Hematopoietic multipotent progenitor cell treated with erythropoietin and hydrocortisone succinate and interleukin-3 and kit ligand, for 8 days (in vitro differentiated cells): Measurements from ENCODE around the gene HOXD12.
A peak's percentile ranks its signal among the peaks of the same experiment; 100 is the strongest.

Source experiments
- DNase-seq: peaks from one replicate; pipeline ENCODE4 v3.0.0-alpha.2; 2015

HOXD12 gene

DNA sequence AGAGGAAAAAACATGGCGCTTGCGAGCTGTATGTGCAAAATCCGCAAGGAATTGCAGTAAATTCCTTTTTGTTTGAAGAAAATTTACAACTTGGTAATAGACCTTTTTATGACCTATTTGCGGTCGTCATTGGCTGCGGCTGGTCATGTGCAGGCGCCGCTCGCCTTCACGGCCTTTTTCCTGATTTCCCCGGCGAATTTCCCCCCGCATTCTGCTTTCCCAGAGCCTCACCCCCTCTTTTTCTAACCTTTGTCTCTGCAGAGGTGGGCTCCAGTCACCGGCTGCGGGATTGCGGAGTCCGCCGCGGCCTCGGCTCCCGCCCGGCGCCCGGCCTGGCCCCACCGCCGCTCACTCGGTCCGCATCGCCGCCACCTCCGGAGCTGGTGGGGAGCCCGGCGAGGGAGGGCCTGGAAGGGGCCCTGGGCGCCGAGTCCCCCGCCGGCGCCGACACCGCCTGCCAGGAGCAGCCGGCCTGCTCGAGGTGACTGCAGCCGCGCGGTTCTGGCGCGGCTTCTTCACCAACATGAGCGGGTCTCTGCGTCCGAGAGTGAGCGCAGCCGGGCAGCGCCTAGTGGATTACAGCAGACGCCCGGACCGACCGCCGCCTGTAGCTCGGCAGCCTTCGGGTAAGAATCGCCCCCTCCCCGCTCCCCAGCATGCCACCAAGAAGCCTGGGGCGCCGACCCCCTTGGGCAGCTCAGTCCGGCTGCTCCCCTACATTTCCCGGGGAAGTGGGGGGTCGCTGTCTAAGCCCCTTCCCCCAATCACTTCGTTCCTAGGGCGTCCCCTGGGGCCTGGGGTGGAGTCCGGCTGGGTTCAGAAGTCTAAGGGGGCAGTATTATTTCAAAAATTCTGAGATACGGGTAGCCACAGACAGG is 37.0 kb downstream of the HOXD12 start:
- no peak for DNase-seq

DNA sequence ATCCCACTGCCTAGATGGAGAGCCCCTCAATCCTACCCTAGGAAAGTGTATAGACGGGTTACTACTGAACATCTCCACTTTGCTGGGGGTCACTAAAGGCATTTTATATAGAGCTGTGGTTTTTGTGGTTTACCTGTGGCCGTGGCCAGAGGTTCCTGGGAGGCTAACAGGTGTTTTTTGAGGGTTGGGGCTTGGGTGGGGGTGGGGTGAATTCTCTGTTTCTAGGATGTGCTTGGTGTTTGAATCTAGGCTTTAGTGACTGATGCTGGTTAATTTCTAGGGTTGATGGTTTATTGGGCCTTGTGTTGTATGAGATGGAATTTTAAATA is 37.6 kb downstream of the HOXD12 start:
- no peak for DNase-seq

DNA sequence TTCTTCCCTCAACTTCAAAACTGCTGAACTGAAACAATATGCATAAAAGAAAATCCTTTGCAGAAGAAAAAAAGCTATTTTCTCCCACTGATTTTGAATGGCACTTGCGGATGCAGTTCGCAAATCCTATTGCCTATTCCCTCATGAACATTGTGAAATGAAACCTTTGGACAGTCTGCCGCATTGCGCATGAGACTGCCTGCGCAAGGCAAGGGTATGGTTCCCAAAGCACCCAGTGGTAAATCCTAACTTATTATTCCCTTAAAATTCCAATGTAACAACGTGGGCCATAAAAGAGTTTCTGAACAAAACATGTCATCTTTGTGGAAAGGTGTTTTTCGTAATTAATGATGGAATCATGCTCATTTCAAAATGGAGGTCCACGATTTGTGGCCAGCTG is 38.3 kb downstream of the HOXD12 start:
- DNase-seq: no peak

DNA sequence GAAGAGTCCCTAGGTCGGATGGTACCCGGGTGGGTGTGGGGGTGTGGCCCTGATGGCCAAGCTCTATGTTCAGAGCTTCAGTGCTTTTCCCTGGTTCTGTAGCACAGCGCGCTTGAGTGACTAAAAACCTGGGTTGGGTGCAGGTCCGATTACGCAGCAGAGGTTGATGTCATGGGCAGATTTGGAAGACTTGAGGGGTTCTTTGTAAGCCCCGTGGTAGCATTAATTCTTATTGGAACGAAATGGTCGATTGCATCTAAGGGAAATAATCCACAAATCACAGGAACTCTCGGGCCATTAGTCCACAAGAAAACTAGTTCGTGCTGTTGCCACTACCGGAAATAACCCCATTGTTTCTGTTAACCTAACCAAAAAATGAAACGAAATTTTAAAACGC is 38.9 kb downstream of the HOXD12 start:
- DNase-seq: no peak

DNA sequence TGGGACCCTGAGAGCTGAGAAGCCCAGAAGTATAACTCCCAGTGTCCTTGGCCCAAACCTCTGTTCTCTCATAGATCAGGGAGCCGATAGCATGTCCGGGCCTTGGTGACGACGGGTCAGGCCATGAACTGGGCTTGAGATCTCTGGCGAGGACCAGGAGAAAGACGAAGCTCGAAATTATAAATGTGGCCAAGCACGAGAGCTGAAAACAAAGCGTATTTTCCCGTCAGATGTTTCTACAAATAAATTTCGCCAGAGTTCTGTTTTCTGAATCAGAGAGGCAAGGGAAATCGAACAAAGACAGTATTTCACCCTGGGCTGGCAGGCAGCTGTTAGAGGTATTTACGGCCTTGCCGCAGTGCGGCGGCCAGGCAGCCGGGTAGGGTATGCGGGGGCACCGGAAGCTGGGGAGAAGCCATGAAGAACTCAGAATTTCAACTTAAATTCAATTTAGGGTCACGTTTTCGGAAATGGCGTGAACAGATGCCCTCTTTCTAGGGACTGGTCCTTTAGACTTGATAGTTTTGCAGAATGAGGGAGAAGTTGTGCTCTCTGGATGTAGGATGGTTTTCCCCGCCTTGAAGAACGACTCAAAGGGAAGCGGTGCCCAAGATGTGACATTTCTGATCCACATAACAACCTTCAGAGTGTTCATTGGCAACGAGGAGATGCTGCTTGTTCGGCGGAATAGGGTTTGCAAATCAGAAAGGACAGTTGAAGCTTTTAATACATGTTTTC is 39.5 kb downstream of the HOXD12 start:
- DNase-seq: no peak

DNA sequence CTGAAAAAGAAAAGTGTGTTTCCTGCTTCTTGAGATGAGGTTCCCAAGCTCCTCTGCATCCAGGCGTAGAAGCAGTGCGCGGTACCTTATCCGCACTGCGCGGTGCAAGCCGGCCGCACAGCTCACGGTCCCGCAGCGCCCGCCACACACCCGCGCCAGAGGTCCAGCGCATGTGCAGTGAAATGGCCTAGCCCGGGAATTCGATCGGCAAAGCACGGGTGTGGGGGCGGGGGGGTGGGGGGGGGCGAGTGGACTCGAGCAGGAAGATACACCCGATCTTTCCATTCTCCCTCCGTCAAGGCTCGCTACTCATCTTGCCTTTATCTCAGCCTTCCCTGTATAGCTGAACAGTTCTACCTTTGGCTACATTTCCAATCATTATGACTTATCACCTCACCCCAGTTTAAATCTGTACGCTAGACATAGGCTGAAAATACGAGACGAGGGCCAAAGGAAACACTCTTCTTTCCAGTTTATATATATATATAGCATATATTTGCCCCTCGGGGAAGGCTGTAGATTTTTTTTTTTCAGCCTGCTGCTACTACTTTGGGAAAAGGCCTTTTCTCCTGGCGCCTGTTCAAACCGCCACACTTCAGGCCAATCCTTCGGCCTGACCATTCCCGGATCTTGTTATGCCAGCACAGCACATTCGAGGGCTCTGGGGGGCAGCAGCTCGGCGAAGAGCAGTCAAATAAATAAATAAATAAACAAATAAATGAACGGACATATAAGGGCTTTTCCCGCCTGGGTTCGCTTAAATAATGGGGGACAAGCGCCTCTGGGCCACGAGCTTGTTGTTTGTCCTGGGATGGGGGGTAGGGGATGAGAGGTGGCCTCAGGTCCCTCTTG is 40.3 kb downstream of the HOXD12 start:
- no peak for DNase-seq

DNA sequence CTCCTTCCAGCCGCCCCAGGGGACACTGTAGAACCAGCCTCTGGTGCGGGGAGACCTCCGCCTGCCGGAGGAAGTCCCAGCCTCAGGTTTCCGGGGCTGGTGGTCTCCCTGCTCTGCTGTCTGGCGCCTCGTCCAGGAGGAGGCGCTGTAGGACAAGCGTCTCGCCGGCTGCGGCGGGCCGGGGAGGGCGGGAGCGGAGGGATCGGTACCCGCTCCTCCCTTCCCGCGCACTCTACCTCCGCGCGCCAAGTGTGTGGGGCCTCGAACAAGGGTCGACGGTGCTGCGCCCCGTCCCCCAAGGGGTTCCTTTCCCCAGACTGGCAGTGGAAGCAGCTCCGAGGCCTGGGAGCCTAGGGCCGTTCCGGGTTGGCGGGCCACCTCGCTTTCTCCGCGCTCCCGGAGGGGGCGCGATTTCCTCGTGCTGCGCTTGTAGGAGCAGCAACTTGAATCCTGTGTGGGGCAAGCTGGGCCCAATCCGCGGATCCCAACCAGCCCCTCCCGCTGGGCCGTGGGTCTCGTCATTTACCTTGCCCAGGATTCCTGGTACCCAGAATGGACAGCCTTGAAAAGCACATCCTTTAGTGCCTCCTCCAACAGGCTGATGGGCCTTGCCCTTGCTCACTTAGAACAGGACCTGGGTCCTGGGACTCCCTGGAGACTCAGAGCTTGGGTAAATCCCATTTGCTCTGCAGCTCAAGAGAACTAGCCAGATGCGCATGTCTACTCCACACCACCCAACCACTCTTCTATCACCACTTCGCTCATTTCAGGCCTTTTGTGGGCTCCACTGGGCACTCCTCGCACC is 41.1 kb downstream of the HOXD12 start:
- DNase-seq: peak; percentile 65

DNA sequence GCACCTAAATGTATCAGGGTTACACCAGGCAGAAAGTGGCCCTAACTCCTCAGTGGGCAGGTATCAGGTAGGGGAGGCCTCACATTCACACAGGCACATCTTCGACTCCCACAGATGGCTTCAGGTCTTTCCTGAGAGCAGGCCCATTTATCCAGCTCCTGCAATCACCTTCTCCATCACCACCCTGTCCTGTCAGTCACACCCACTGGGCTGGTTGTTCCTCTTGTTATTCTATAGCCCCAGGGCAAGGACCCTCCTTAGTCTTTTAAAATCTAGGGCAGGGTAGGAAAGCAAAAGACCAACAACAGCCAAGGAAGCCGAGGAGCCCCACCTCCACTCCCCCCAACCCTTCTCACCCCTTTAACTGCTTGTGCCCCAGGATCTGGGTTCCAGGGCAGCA is 42.7 kb downstream of the HOXD12 start:
- no peak for DNase-seq

DNA sequence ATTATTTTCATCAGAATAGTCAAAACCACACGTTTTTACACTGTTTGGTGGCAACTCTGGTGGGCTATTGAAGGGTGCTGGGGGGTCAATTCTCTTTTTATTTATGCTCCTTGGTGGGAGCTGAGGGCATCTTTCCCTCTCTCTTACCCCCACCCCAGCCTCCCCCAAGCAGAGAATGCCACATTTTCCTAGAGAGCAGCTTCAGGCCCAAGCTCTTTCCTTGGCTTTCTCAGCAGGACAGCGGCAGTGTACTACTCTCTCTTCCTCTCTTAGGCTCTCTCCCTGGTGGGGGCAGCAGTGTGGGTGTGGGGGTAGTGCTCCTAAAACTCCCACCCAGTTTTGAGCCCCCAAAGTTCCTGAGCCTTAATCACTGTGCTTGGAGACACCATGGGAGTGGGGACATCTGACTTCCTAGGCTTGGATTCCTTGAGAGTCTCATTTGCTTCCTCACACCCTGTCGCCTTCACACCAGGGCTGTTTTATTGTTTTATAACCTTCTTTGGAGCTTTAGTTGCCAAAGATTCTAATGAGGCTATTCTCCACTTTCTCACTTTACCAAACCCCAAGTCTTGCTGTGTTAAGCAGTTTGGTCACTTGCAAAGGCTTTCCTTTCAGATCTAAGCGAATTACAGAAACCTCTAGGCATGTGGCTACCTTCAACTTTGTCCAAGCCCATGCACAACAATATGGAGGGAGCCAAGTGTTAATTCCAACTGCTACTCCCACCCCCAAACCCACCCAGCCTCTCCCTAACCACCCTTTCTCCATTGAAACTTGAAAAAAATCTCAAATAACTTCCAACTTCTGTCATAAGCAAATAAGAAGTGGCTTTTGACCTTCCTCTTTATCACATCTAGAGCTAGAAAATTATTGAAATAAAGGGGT is 45.7 kb downstream of the HOXD12 start:
- DNase-seq: no peak

DNA sequence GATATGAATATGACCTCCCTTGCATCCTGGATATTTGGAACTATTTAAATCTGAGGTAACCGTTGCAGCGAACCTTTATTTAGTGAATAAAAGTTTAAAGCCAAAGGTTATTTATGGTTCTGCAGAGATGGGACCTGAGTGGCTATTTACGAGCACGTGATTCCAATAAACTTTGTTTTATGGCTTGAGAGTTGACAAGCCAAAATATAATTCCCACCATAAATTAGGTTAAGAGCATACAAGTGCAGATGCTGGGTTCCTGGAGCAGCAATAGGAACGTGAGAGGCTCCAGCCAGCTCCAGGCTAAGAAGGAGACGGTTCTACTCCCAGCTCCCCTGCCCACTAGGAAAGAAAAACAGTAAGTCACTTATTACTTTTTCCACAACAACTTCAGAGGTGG is 46.5 kb downstream of the HOXD12 start:
- DNase-seq: no peak

DNA sequence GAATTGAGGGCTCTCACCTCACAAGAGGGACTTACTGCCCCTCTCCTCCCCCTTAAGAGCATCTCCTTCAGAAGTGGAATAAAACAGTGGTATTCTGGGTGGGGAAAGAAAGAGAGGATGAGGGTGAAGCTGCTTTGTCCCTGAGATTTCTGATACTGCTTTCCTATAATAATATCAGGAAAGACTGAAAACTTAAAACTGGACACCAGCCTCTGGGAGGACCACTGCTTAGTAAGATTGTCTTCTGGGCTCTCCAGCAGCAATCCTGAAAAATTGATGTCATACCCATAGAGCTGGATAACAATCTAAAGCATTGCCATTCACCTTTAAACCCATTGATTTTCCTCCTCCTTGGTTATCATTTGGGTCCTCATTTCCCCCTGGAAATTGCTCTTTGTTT is 47.0 kb downstream of the HOXD12 start:
- no peak for DNase-seq

DNA sequence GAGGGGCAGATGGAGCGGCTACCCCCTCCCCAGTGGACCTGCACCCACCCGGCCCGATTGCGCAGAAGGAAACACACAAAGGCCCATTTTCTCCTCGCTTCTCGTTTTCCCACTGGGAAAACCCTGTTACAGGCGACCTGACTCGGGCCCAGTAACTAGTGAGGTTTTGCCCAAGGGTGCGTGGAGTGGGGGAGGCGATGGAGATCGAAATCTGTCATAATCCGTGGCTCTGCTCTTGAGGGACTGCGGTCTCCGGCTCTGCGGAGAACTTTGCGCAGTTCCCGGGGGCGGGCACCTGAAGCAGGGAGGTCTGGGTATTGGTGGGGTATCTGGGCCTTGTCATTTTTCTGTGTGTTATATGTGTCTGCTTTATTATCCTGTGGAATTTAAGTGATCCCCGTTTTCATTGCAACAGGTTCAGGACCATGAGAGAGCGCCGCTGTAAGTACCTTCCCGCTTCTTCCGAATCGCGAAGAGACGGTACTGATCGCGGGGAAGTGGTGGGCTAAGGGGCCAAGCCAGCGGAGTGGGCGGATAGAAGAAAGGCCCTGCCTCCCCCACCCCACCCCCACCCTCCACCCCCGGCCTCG is 47.7 kb downstream of the HOXD12 start:
- no peak for DNase-seq

DNA sequence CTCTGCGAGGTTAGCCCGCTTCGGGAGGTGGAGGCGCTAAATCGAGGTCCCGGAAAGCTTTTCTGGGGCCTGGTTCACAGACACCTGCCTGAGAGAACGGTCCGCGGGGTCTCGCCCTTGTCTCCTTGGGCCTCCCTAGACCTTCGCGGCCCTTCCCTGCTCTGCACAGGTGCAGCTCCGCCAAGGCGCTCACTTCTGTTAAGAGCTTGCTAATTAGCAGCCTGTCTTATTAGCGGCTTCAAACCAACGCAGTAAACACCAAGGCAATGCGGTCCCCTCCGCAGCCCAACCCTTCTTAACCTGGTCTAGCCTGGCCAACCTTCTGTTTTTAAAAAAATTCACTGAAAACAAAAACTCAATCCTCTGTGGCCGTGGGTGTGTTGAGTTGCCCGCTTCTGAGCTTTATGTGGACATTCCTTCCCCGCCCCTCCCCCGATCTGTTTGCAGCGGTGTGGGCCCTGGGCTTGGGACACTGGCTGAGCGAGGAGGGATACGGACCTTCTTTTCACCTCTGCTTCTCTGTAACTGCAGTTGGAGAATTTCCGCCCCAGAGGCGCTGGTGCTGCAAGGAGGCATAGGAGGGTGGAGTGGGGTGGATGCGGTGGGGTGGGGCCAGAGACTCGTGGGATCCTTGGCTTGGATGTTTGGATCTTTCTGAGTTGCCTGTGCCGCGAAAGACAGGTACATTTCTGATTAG is 48.4 kb downstream of the HOXD12 start:
- no peak for DNase-seq

DNA sequence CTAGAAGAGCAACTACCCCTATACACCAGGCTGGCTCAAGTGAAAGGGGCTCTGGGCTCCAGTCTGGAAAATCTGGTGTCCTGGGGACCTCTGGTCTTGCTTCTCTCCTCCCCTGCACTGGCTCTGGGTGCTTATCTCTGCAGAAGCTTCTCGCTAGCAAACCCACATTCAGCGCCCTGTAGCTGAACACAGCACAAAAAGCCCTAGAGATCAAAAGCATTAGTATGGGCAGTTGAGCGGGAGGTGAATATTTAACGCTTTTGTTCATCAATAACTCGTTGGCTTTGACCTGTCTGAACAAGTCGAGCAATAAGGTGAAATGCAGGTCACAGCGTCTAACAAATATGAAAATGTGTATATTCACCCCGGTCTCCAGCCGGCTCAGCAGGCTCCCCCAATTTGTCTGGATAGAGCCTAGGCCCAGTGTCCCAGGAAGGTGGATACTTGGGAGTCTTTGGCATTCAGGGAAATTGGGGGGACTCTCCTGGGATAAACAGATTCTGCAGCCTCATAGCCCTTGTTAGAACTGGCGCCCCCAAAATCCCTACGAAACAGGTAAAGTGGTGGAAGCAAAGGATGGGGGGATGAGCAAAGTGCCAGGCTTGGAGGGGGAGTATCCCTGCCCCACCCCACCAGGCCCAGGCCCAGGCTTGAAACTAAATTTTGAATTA is 49.3 kb downstream of the HOXD12 start:
- DNase-seq: no peak

DNA sequence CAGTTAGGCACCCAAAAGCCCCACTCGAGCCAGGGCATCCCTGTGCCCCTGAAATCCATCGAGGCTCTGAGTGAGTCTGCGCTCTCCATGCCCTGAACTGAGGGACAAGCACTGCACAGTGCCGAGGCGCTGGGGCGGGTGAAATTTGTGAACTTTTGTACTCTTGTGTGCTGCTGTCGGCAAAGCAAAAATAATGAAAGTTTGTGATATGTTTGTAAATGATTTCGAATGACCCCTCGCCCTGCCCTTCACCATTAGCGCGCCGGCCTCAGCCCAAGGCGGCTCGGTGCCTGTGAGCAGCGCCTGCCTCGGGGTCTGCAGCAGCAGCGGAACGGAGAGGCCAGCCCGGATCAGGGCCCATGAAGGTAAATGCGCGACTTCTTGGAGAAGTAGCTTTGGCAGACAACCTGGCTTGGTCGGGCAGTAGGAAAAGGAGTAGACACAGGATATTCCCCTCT is 49.9 kb downstream of the HOXD12 start:
- no peak for DNase-seq

DNA sequence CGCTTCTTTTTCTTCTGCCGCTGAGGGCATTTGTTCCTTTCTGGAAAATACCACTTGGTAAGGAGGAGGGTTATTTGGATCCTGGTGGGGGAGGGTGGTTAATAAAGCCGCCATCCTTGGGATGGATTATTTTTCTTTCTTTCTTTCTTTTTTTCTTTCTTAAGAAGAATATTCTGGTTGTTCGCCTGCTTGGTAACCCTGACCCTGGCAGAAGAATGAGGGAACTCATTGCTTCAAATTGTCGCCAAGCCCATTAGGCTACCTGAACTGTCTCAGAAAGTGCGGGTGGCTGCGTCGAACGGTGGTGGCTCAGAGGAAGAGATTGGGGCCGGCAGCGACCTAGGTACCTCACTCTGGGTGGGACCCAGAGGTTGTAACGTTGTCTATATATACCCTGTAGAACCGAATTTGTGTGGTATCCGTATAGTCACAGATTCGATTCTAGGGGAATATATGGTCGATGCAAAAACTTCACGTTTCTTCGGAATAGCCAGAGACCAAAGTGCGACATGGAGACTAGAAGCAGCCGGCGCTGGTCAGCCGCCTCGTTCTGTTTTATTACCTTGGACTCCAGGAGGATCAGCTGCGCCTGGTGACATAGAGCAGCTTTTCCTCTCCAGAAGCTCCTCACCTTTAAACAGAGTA is 50.5 kb downstream of the HOXD12 start:
- no peak for DNase-seq

DNA sequence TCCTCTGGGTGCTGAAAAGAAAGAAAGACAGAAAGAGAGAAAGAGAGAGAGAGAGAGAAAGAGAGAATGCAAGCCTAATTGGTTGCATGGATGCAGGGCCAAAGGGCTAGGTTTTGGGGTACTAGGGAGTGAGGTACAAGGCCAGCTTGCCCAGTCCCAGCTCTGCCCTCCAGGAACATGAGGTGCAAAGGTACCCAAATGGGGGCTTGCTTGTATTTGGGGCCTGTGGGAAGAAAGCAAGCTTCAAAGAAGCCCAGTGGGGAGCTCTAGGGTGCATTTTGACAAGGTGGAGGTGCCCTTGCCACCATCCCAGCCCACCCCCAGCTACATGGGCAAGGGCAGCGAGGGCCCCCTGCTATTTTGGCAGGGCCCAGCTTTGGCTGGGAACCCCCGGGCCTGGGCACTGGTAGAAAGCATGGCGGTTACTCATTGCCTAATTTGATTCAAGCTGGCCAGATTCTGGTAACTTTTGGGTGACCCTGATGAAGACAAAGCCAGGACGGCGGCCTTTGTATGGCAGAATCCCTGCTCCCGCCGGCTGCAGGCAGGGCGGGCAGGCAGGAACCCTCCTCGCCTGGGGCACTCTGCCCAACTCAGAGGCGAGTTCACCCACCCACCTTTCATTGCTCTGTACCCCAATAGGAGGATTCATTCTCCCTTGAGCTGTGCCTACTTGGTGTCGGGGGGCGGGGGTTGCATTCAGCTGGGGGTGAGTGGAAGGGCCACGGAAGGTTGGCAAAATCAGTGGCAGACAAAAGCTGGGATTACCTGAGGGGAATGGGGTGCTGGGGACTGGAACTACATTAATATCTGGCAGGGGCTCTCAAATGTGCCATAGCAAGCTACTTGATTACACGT is 51.2 kb downstream of the HOXD12 start:
- DNase-seq: no peak
